HG02970 (cell line): ENCODE results near the gene CORO1C.

Experiments used
- ATAC-seq: cut with Tn5 transposase; IDR thresholded peaks from one replicate; pipeline ENCODE4 v1.9.1; 2021; ENCODE audit warnings: mild to moderate bottlenecking, moderate library complexity, moderate number of reproducible peaks; ENCODE audit not compliant: unreplicated experiment, low FRiP score

Gene CORO1C

GRCh38 chr12:108653922-108654321 is 77.4 kb downstream of the CORO1C start:
- no peak for ATAC-seq

- ATAC-seq, result no peak
Measured at GRCh38 chr12:108653082-108653516, 78.2 kb downstream of the CORO1C start.

GRCh38 chr12:108650083-108650482 is 81.2 kb downstream of the CORO1C start:
- ATAC-seq, result no peak

GRCh38 chr12:108649669-108650068 is 81.6 kb downstream of the CORO1C start:
- no peak for ATAC-seq

GRCh38 chr12:108649126-108649525 is 82.2 kb downstream of the CORO1C start:
- no peak for ATAC-seq

GRCh38 chr12:108648371-108648770 is 82.9 kb downstream of the CORO1C start:
- ATAC-seq, result no peak

GRCh38 chr12:108647585-108648287 is 83.6 kb downstream of the CORO1C start:
- ATAC-seq, result no peak

- no peak for ATAC-seq
Measured at GRCh38 chr12:108646600-108647579, 84.4 kb downstream of the CORO1C start.

- ATAC-seq, result no peak
Measured at GRCh38 chr12:108645686-108646599, 85.4 kb downstream of the CORO1C start.

GRCh38 chr12:108644811-108645120 is 86.6 kb downstream of the CORO1C start:
- no peak for ATAC-seq

- ATAC-seq, result no peak
Measured at GRCh38 chr12:108643941-108644810, 87.1 kb downstream of the CORO1C start.

- ATAC-seq, result no peak
Measured at GRCh38 chr12:108642899-108643654, 88.2 kb downstream of the CORO1C start.

GRCh38 chr12:108642269-108642870 is 88.9 kb downstream of the CORO1C start:
- no peak for ATAC-seq

GRCh38 chr12:108641446-108642268 is 89.7 kb downstream of the CORO1C start:
- no peak for ATAC-seq

GRCh38 chr12:108640802-108641445 is 90.4 kb downstream of the CORO1C start:
- no peak for ATAC-seq

GRCh38 chr12:108638997-108639822 is 92.1 kb downstream of the CORO1C start:
- ATAC-seq, result no peak
